RPMI7951 (cell line): ENCODE measurements around the gene TSHZ1. TPM values are rescaled to one million over a fixed set of nuclear protein-coding genes. Genes with fewer than 3 reads are reported as not detected.

ENCODE experiments used
- DNase-seq: peaks from one replicate; pipeline ENCODE4 v3.0.0-alpha.2; 2012; ENCODE audit warnings: low read depth
- total RNA-seq: library from RNA; depleted of rRNA; stranded (reverse); fragments of >200 nt; shearing (Covaris generic); gene quantifications from 2 replicates; pipeline ENCODE4 v1.2.3, GENCODE V29; 2014

Gene TSHZ1
- total RNA-seq, 1 experiment from 2014 or later: 8.4 TPM

DNA sequence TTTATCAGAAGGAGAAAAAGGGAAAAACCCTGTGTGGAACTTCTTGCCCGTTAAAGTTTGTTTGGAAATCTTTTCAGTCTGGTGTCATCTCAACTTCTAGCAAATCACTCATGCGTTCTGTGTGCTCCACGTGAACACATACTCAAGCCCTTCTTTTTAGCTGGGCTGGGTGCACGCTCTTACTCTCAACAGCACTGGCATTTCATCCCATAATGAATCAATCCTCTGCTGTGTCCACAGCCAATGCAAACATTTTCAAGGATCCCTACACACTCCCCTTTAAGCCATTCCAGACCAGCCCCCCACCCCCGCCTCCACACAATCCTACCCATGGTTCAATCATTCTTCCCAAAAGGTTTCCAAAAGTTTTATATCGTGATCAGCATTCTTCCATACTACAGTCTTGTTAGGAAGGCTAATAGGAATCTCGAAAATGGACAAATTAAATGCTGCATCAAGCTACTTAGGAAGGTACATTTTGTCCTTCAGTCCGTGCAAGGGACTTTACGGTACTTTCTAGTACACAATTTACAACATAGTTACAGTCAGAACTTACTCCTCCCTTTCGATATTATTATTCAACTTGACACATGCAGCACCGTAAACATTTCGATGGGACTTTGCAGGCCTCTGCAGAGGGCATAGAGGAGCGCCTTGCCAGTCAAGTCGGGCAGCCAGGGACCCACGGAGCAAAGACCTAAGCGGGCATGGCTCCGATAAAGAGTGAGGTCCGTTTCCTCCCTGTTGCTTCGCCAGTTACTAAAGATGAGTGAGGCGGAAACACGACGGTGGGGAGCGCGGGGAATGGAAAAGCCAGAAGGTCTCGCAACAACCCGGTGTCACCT is 3.1 kb upstream of the TSHZ1 start:
- DNase-seq: peak; percentile 36

DNA sequence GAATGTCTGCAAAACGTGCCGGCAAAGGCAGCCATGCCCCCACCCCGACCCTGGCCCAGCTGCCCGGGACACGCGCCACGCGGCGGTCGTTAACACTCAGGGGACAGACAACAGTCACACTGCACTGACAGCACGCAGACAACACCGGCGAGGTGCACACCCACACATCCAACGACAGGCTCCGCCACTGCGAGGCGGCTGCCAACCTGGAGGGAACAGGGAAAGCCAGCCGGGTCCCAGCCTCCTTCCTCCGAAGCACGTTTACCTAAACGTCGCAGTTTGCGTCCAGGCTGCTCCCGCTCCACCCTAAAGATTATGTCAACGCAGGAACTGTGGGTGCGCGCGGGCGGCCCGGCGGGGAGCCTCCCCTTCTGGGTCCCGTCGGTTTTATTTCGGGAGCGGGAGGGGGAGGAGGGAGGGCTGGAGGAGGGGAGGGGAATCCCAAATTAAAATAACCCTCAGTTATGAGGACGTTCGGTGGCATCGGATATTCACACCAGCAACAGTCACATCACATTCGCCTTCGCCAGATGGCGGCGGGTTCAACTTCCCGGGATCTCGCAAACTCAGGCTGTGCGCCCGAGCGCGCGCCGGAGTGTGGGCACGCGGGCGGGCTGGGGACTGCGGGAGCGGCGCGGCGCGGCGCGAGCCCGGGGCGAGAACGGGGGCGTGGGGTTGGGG is 2.3 kb upstream of the TSHZ1 start:
- DNase-seq: peak; percentile 50

DNA sequence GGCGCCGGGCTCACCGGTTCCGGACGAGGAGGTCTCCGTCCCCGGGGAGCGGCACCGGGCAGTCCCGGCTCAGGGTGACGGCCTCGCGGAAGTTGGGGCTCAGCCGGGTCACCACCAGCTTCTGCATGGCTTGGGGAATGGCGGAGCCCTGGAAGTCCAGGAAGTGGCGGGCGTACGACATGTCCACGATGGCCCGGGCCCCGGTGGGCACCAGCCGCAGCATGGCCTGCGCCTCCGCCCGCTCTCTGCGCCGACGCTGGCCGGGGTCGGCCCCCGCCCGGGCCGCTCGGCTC is 1.8 kb upstream of the TSHZ1 start:
- DNase-seq: no peak

DNA sequence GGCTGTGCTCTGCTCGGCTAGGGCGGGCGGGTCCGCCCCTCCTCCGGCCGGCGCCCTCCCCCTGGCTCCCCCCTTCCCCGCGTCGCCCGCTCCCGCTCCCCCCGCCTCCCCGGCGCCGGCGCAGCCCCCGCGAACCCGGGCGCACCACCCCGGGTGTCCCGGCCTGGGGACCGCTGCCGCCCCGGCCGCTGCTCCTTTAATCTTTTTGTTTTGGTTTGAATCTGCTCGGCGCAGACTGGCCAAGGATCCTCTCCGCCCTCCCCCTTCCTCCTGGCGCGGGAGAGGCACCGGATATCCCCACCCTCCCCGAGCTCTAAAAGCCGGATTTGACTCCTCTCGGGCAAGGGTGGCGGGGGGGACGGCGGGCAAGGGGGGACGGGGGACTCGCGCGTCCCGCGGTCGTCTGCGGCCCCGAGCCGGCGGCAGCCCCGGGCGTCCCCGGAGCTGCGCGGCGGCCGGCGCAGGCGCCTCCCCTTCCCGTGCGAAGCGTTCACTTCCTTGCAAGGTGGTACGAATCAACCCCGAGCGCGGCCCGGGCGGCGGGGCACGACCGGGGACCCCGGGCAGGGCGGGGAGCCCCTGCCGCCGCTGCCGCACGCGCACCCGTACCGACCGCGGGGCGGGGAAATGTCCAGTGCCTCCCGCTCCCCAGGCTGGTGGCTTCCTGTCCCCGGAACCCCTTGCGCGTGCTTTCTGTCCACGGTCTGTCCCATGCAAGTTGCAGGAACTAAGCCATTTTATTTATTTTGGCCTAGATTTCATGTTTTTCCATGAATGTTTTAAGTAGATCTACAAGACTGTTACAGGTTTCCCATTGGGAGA is 1.3 kb upstream of the TSHZ1 start, which contains the start of gene PTGR3:
Gene PTGR3, minus strand, starts transcription at position 11 of the 822 bp plus-strand sequence. CDS start 81 bp downstream, outside the sequence.
- DNase-seq: peak; percentile 91

DNA sequence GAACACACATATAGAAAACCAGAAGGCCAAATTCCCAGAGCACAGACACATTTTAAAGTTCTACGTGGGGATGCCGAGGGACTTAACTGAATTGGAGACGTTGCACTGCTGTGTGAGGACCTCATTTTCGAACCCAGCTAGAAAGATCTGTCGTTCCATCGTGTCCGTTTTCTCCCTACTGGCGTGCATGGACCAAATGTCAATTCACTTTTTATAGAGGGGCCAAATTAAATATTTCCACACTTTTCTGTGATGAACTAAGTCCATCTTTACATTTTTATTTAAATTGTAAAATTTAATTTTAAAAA is 692 bp upstream of the TSHZ1 start:
- DNase-seq: no peak

DNA sequence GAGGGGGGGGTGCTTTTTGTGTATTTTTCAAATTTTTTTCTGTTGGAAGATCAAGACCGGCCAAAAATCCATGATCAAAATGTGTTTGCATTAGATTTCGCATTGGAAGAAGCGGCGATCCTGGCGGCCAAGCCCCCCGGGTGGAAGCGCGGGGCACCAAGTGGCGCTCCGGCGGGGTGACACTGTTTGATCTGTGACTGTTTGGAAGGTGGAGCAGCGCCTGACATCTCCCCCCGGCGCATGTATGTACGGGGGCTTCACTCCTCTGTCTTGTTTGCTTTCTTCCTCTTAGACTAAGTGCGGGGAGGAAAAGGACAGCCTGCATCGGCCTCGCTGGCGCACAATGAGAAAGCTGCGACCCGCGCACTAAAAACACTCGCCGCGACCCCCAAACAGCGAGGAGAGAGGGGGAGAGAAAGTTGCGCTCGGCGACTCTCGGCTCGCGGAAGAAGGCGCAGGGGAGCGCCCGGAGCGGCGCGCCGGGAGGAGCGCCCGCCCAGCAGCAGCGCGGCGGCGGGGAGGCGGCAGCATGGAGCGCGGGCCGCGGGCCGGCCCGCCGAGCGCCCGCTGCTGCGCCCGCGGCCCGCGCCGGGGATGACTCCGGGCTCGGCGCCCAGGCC is 515 bp downstream of the TSHZ1 start:
- DNase-seq: peak; percentile 12

DNA sequence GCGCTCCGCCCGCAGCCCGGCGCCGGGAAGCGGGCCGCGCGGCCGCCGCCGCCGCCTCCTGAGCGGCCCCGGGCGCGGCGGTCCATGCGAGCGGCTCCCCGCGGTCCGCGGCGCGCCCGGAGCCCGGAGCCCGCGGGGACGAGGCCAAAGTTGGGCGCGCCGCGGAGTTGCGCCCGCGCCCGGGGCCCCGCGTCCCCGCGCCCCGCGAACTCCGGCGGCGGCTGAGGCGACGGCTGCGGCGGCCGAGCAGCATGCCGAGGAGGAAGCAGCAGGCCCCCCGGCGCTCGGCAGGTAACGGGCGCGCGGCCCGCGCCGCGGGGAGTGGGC is 992 bp downstream of the TSHZ1 start:
- DNase-seq: no peak

DNA sequence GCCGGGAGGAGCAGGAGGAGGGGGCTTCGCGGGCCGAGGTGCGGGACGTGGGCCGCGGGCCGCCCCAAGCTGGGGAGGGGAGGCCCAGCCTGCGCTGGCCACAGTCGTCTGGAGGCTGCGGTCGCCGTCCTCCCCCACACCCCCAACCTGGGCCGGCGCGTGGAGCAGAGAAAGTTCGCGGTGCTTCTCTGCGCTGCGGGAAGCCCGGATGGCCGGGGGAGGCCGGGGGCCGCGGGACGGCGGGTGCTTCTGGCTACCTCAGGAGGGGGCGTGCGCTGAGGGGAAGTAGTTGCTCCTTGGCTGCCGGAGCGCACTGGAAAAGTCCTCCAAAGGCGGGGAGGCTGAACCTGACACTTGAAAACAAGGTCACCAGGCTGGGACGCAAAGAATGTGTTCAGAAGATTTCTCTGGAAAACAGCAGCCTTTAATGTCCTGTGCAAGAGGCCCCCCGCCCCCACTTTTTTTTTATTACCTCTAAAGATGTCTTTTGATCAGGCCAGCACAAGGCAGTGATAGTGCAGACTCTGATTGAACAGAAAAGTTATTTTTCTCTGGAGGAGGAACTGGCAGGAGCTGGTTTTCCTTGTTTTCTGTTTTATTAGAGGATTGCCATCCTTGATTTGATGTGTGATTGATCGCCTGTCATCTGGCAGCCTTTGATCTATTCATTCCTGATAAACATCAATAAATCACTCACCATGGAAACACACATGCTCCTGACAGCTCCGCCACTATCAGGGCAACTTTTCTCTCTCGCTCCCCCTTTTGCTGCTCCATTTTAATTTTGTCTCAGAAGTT is 1.6 kb downstream of the TSHZ1 start:
- DNase-seq: peak; percentile 28

DNA sequence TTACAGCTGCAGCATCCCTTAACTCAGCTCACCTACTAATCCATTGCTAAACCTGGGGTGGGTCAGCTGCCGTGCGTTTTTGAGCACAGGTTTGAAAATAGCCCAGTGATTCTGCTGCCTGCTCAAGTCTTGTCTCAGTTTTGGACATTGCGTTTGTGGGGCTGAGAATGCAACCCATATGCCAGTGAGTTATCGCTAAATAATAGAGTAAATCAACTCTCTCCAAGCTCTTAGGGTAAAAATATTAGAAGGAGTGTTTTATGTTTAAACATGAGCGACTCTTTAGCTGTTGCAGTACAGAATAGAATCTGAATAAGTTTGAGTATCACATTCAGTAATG is 2.1 kb downstream of the TSHZ1 start:
- DNase-seq: no peak

DNA sequence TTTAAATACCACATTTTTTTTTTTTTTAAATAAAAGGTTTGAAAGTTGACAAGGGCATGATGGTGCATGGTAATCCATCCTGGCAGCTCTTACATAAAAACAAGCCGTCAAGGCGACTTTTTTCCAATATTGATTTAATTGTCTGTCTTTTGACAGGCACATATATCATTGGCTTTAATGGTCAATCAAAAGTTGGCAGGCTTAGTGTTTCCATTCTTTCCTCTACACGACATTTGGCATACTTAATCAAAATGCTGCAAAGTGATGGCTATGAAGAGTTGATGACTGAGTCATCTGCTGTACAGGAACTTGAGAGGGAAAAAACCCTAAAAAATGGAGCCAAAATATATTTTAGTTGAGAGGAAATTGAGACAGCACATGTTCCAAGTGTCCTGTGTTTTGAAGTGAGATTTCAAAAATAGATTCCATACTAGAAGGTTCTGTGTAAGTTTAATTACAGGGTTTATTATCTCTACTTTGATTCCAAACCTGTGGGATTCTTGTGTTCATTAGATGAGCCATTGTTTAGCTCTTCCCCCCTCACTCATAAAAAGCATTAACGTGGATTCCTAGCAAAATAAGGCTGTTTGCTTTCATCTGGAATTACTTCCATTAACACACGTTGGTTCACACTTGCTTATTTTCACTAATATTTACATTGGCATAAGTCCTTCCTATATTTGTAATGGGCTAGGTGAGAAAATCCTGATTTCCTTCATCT is 3.2 kb downstream of the TSHZ1 start:
- peak; percentile 46 for DNase-seq

DNA sequence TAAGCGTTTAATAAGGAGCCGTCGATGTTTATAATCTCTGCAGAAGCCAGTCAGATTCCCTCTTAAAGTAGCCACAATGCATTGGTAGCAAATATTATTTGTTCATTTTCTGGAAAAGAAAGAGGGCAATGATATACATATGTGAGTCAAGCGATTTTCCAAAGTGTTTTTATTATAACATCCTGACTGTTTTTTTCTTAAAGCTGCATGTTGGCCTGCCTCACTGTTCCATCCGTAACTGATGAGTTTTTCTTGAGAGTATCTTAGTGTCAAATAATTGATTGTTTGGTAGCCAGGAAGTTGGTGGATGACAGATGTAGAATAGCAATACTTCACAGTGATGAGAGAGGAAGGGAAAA is 3.7 kb downstream of the TSHZ1 start:
- no peak for DNase-seq

DNA sequence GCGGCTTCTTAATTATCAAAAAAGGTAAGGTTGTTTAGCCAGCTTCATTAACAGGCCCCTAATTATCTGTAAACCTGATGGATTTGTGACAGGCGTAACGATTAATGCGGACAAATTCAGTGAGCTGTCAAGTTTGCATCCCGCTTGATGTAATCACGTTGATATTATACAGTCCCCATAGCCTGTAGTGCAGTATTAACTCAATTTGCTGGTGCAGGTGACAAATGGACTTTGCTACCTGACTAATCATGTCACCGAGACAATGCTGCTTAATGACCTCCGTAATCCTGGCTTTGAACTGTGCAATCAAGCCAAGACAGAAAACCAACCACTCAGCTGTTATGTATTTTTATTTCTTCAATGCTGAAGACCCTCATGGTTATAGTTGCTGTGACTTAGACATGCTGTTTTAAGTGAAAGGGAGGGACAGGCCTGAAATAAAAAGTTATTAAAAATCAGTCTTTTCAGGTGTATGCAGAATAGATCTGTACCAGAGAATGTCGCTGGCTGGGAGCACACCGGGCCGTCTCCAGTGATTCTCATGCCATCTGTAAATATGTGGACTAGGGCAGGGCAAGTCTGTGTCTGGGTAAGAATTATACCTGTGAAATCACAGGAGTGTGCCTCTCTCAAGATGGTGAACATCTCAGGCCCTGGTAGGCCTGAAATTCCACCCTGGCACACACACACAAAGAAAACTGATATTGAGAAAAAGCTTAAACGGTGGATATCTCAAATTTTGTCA is 4.3 kb downstream of the TSHZ1 start:
- DNase-seq: no peak

DNA sequence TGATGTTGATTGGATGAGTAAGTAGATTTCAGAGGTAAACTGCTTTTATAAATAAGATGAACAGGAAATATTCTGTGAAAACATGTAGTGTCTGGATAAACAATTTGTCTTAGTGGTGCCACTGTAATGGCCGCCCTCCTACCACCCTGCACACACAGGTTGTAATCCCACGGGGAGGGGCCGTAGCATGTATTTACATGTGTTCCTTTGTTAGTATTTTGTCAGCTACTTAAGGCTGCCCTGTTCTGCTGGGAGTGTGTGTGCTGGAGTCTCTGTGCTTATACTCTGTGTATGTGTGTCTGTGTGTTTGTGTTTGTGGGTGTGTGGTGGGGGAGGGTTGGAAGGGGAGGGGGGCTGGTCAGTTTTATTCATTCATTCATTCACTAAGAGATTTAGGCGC is 5.1 kb downstream of the TSHZ1 start:
- no peak for DNase-seq

DNA sequence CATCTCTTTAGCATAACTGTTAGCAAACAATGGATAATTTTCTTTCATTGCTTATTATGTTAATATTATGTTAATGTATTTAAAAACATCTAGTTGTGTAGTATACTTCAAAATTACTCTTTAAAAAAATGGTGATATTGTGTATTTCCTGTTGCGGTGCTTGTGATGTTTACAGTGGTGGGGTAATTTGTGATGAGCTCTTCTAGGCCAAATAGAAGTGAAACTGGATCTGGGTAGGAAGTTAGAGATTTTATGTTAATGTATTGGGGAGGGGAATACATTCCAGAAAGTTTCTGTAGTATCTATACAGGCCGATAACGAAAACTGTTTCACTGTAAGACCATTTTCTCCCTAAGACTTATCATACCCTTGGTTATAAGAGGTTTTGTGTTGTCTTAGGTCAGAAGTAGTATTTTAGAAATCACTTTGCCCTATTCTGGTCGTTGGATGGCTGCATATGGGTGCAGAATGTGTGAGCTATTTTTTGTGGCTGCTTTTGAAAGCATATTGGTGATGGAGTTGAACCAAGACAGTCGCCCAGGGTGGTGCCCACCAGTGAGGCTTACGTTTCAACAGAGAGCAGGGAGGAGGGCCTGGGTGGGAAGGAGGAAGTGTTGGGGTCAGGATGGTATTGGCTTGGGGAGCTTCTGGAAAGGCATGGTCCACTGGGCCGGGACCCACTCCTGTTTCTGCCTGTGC is 5.8 kb downstream of the TSHZ1 start:
- no peak for DNase-seq

DNA sequence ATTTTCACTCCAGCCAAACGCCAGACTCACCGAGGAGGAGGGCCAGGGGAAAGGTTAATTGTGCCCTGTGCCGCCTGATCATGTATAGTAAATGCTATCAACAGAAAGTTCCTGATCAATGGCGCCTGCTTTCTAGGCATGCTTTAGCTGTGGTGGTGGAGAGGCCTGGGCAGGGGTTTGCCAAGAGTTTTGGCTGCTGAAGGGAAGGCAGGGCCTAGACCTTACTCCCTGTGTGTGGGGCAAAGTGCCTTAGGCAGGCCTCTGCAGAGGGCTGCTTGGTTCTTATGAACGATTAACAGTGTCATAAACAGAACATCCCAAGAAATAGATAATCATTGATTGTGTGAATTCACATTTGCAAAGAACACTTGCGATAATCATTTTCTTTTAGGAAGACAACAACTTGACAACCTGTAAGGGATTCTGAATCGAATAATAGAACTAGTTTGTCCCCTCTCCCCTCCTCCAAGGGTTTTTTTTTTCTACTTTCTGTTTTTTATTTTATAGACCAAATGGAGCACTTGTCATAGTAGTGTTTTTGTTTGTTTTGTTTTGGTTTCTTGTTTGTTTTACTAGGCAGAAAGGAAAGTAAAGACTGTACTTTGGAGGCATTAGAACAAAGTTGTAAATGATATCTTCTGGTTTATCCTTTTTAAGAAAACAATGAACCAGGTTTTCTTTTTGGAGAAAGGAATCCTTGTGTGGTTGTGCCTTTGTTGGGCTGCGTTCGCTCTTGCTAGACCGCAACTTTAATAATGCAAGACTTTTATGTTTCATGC is 6.5 kb downstream of the TSHZ1 start:
- no peak for DNase-seq

DNA sequence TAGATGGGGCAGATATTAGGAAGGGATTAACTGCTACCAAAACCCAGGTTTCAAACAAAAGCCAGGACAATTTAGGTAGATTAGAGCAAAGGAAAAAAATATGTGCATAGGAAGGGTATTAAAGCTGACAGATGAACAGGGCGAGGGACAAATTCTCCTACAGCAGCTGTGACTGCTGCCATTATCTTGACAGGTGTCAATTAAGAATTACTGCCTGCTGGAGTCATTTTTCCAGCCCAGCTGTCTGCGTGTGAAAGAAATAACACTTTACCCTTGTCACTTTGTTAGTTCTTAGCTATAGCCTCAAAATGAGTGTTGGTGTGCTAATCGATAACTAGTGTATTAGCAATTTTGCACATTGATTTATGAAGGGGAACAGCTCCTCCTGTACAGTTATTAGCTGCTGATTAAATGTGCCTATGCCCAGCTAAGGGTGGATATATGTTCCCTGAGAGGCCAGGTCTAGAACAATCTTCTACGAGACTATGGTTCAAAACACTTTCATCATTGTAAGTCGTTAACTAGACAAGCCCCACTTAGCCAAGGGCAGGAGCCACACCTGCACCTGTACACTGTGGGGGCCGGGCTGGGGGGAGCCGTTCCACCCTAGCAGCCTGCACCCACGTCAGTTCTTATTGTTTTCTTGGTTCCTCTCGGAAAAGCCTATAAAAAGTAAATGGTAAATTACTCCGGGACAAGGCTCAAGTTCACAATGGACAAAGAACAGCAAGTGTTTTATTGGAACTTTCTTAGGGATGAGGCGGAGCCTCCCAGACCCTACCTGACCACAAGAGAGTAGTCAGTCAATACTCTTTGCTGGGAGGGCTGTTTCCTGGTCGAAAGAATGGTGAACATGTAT is 7.7 kb downstream of the TSHZ1 start:
- no peak for DNase-seq

DNA sequence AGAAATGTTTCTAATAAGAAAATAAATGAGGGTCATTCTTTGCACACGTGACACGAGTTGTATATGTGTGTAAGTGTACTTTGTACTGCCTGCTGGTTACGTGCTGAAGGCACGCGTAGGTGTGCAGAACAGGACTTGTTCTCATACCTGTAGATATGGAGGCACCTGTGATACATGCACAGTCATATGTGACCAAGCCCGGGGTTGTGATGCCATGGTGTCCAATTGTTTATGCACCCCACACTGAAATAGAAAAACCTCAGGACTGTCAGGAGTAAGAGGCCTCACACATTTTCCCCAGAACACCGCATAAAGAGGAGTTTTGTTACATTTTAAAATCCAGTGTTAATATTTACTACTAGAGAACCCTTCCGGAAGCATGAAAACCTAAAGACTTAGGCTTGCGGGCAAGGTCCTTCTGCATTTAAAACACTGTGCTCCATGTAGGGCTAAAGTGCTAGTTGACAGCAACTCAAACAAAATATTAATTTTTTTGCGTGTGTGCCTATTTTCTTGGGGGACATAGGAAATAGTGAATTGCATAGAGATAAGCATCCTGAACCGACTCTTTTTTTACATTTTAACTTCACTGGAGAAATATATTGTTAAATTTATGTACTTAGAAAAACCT is 9.3 kb downstream of the TSHZ1 start:
- no peak for DNase-seq
